ENCODE measurements around the gene GLYR1. TPM values are rescaled to one million over a fixed set of nuclear protein-coding genes. Genes with fewer than 3 reads are reported as not detected.

The GLYR1 gene
- total RNA-seq, 4 donors from 2014 or later: 38.8 to 64.7 (median 41.5) TPM

DNA sequence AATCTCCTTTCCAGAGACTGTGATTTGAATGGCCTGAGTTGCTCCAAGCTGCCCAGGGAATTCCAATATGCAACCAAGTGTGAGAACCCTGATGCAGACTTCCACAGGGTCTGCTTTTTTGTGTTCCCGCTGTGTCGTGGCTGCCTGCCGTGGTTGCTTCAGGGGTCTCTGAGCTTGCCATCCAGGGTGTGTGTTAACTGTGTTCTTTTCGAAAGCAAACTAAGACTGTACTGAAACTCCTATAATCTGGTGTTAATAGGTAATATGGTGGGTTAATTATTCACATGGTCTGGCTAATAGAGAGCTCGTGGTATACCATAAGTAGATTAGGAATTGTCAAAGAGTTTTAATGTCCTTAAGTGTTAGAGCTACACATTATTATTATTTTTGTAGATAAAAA, 20.9 kb upstream of the GLYR1 start:
- TF ChIP-seq, protein P1, sequence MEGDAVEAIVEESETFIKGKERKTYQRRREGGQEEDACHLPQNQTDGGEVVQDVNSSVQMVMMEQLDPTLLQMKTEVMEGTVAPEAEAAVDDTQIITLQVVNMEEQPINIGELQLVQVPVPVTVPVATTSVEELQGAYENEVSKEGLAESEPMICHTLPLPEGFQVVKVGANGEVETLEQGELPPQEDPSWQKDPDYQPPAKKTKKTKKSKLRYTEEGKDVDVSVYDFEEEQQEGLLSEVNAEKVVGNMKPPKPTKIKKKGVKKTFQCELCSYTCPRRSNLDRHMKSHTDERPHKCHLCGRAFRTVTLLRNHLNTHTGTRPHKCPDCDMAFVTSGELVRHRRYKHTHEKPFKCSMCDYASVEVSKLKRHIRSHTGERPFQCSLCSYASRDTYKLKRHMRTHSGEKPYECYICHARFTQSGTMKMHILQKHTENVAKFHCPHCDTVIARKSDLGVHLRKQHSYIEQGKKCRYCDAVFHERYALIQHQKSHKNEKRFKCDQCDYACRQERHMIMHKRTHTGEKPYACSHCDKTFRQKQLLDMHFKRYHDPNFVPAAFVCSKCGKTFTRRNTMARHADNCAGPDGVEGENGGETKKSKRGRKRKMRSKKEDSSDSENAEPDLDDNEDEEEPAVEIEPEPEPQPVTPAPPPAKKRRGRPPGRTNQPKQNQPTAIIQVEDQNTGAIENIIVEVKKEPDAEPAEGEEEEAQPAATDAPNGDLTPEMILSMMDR (IDR thresholded peaks at IDR 0.05; ENCODE audit: low read depth): no peak

DNA sequence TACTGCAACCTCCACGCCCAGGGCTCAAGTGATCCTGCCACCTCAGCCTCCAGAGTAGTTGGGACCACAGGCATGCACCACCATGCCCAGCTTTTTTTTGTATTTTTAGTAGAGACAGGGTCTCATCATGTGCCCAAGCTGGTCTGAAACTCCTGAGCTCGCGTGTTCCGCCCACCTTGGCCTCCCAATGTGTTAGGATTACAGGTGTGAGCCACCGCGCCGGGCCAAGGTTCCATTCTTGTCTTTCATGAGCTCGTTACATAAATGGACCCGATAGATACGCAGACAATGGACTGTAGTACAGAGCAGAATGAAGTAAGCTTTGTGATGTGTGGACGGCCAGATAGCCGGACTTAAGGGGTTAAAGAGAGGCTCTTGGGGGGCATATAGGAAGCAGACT, 19.5 kb upstream of the GLYR1 start:
- TF ChIP-seq, protein P1 (IDR thresholded peaks at IDR 0.05; ENCODE audit: low read depth): no peak

DNA sequence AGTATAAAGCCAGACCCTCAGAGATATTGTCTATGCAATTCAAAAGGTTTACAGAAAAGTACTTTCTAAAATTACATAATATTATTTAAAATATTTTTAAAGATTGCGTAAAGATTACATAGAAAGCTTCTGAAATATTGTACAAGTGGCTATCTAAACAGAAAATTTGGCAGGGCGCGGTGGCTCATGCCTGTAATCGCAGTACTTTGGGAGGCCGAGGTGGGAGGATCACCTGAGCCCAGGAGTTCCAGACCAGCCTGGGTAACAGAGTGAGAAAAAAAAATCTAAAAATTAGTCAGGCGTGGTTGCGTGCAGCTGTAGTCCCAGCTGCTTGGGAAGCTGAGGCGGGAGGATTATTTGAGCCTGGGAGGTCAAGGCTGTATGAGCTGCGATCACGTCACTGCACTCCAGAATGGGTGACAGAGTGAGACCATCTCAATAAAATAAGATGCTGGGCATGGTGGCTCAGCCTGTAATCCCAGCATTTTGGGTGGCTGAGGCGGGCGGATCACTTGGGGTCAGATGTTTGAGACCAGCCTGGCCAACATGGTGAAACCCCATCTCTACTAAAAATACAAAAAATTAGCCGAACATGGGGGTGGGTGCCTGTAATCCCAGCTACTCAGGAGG, 18.3 kb upstream of the GLYR1 start:
- TF ChIP-seq, protein P1 (IDR thresholded peaks at IDR 0.05; ENCODE audit: low read depth): no peak

DNA sequence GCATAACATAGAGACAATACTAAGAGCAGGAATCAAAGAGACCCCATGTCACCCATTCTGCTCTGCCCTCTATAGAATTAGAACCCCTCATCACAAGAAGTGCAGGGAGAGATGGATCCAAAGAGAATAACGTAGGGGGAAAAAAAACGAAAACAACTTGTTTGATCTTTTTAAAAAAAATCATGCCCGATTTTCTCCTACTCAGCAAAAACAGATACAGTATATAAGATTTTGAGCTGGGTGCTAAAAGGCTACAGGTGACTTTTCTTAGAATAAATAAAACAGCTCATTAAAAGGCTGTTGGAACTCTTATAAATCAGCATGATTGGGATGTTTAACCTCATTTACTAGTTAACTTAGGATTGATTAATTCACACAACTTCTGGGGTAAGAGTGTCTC, 17.6 kb upstream of the GLYR1 start:
- TF ChIP-seq, protein P1 (IDR thresholded peaks at IDR 0.05; ENCODE audit: low read depth): no peak

DNA sequence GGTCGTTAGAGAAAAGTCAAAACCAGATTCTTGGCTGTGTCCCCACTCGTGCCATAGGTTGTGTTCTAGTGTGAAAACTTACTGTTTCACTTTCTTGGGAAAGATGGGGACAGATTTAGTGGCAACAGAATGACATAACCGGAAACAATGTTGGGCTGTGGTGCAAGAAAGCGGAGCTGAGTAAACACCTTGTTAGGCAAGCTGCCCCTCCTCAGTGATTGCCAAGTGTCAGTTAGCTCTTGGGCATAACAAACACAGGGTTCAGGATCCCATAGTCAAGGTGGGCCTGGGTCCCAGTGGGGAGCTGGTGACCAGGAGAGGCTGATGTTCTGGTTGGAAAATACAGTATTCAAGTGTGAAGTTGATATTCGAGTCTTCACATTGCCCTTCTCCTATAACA, 15.6 kb upstream of the GLYR1 start:
- TF ChIP-seq, protein P1 (IDR thresholded peaks at IDR 0.05; ENCODE audit: low read depth): no peak

DNA sequence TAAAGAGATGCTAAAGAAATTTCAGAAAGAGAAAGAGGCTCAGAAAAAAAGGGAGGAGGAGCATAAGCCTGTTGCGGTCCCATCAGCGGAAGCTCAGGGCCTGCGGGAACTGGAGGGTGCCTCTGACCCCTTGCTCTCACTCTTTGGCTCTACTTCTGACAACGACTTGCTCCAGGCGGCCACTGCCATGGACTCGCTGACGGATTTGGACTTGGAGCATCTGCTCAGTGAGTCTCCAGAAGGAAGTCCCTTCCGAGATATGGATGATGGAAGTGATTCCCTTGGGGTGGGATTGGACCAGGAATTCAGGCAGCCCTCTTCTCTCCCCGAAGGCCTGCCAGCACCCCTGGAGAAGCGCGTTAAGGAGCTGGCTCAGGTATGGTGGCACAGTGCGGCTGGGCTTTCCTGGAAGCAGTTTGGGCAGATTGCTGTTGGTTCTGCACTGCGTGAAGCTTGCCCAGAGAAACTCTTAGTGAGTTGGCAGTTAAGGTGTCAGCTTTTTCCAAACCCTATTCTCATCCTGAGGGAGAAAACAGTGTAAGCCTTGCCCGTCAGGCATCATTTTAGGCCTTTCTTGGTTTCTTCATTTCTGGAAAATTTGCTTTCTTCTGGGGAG, 13.7 kb upstream of the GLYR1 start:
- TF ChIP-seq, protein P1 (IDR thresholded peaks at IDR 0.05; ENCODE audit: low read depth): no peak

DNA sequence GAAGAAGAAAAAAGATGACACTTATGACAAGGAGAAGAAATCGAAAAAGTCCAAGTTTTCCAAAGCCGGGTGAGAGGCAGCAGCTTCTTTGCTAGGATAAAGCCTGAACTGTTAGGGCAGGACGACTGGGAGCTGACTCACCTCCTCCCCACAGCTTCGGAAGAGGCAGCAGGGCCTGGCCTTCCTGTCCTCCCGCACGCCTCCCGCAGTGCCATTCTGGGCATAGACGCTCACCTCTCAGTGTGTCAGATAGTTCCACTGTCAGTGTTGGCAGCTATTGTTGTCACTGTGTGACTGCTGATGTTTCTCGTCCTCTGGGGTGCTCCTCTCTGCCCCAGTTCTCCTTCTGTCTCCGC, 12.8 kb upstream of the GLYR1 start:
- TF ChIP-seq, protein P1 (IDR thresholded peaks at IDR 0.05; ENCODE audit: low read depth): no peak

Data from subcutaneous adipose tissue (tissue), 4 donors.